ENCODE data around the gene NEU2. TPM values are rescaled to one million over a fixed set of nuclear protein-coding genes. Genes with fewer than 3 reads are reported as not detected.

Gene NEU2
- polyA plus RNA-seq, 3 donors: not detected

DNA sequence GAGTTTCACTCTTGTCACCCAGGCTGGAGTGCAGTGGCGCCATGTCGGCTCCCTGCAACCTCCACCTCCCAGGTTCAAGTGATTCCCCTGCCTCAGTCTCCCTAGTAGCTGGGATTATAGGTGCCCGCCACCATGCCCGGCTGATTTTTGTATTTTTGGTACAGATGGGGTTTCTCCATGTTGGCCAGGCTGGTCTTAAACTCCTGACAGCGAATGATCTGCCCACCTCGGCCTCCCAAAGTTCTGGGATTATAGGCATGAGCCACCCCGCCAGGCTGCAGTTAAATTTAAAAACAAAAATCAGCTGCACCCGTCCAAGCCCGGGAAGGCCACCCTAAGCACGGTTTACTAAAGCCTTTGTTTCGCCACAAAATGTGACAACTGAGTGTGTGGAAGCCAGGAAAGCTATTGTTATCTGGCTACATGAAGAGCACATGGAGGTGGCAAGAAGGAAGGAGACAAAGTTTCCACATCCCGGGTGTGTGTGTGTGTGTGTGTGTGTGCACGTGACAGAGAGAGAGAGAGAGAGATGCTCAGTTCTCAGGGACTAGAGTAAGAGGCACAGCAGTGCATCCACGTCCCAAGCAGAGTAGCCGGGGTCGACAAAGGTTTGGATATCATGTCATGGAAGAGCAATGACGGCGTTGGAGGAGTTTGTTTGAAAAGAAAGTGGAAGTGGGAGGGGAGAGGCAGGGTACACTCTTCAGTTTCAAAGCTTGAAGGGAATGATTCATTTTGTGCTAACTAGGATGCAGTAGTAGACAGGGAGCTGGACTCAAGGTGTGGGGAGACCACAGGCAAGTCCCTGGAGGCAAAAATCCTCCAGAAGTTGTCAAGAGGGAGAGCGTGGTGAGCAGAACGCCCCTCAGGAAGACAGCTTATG, 47.7 kb downstream of the NEU2 start:
- Histone ChIP-seq H3K9me3 (replicated peaks in 1 of 2; ENCODE audit: control insufficient read depth in 1 of 2, insufficient read depth in 1 of 2, low read length in 2 of 2) (no peaks in the 10 kb centered on the region), H3K27ac (ENCODE audit: low read depth in 1 of 2, low read length in 2 of 2) (peak overlapping the region; percentile 60 to 95), H2AFZ (ENCODE audit: insufficient read depth, low read depth, low read length, poor library complexity, severe bottlenecking) (no peak overlapping the region), H3K4me1 (ENCODE audit: control insufficient read depth in 1 of 2, insufficient read depth in 2 of 2, low read length in 2 of 2) (peaks cover 92 to 99% of the 10 kb centered on the region in 2 donors), H3K36me3 (replicated peaks in 1 of 2; ENCODE audit: control insufficient read depth in 1 of 2, insufficient read depth in 2 of 2, low read length in 2 of 2) (peaks cover 16 to 38% of the 10 kb centered on the region in 2 donors), H3K79me2 (ENCODE audit: insufficient read depth, low read length) (peaks cover 93% of the 10 kb centered on the region), H4K20me1 (ENCODE audit: insufficient read depth, low read length) (peaks cover 53% of the 10 kb centered on the region), H3K27me3 (ENCODE audit: control insufficient read depth in 2 of 2, insufficient read depth in 2 of 2, low read length in 2 of 2) (no peaks in the 10 kb centered on the region), H3K9ac (ENCODE audit: insufficient read depth, low read length, poor library complexity, severe bottlenecking) (no peak overlapping the region), H3K4me2 (replicated peaks; ENCODE audit: extremely low read depth, low read length, poor library complexity, severe bottlenecking) (peak overlapping the region; percentile 63), H3K4me3 (replicated peaks in 1 of 3; ENCODE audit: low read depth in 2 of 3, low read length in 3 of 3) (peak overlapping the region in 1 of 3 experiments; percentile 24)
- Mint-ChIP-seq H3K27me3 (ENCODE audit: low read depth in 3 of 3) (no peaks in the 10 kb centered on the region), H3K4me3 (peak overlapping the region; percentile 59 to 77), H3K36me3 (peaks cover 61 to 81% of the 10 kb centered on the region in 2 donors), H3K27ac (peak overlapping the region; percentile 78 to 100 (median 98)), H3K9me3 (no peaks in the 10 kb centered on the region), H3K4me1 (peaks cover 76% of the 10 kb centered on the region)
- WGBS (ENCODE audit: insufficient coverage): 36% methylated on average over 16 of the region's 20 CpGs
- TF ChIP-seq, protein P1, sequence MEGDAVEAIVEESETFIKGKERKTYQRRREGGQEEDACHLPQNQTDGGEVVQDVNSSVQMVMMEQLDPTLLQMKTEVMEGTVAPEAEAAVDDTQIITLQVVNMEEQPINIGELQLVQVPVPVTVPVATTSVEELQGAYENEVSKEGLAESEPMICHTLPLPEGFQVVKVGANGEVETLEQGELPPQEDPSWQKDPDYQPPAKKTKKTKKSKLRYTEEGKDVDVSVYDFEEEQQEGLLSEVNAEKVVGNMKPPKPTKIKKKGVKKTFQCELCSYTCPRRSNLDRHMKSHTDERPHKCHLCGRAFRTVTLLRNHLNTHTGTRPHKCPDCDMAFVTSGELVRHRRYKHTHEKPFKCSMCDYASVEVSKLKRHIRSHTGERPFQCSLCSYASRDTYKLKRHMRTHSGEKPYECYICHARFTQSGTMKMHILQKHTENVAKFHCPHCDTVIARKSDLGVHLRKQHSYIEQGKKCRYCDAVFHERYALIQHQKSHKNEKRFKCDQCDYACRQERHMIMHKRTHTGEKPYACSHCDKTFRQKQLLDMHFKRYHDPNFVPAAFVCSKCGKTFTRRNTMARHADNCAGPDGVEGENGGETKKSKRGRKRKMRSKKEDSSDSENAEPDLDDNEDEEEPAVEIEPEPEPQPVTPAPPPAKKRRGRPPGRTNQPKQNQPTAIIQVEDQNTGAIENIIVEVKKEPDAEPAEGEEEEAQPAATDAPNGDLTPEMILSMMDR (IDR thresholded peaks at IDR 0.05): no peak
- intact Hi-C loops (cut with micrococcal nuclease): loop anchor here in 1 of 2 donors (5.0 to 10.0 kb wide), 3 partner anchors 162 to 765 kb away; no protein-coding TSS in a partner anchor
- DNase-seq: peak; percentile 38 to 45 (median 43)

DNA sequence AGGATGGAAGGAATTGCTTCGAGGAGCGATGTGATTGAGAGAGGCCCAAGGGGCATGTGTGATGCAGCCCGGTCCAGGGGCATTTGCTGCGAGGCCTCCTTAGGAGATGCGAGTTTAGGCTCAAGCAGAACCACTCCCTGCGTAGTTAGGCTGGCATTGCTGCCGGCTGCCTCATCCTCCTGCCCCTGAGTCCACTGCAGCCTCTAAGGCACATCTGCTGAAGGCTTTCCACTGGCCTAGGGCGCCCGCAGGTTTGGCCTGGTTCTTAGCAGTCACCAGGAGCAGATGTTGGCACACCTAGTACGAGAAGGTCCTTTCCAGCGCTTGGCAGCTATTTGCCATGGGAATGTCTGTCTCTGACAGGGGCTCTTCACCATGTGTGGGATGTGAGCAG, 48.4 kb downstream of the NEU2 start:
- WGBS (ENCODE audit: insufficient coverage): 82% methylated on average over 9 of the region's 11 CpGs
- Mint-ChIP-seq H3K4me3 (peak overlapping the region in 1 of 2 donors; percentile 48), H3K27ac (peak overlapping the region; percentile 97 to 100 (median 99)), H3K9me3 (no peaks in the 10 kb centered on the region), H3K36me3 (peaks cover 67 to 86% of the 10 kb centered on the region in 2 donors), H3K4me1 (peaks cover 82% of the 10 kb centered on the region), H3K27me3 (ENCODE audit: low read depth in 3 of 3) (no peaks in the 10 kb centered on the region)
- Histone ChIP-seq H3K4me3 (replicated peaks in 1 of 3; ENCODE audit: low read depth in 2 of 3, low read length in 3 of 3) (peak overlapping the region in 1 of 3 experiments; percentile 24), H3K9me3 (replicated peaks in 1 of 2; ENCODE audit: control insufficient read depth in 1 of 2, insufficient read depth in 1 of 2, low read length in 2 of 2) (no peaks in the 10 kb centered on the region), H3K27me3 (ENCODE audit: control insufficient read depth in 2 of 2, insufficient read depth in 2 of 2, low read length in 2 of 2) (no peaks in the 10 kb centered on the region), H2AFZ (ENCODE audit: insufficient read depth, low read depth, low read length, poor library complexity, severe bottlenecking) (no peak overlapping the region), H3K36me3 (replicated peaks in 1 of 2; ENCODE audit: control insufficient read depth in 1 of 2, insufficient read depth in 2 of 2, low read length in 2 of 2) (peaks cover 16 to 38% of the 10 kb centered on the region in 2 donors), H3K9ac (ENCODE audit: insufficient read depth, low read length, poor library complexity, severe bottlenecking) (peak overlapping the region; percentile 5), H3K27ac (ENCODE audit: low read depth in 1 of 2, low read length in 2 of 2) (peak overlapping the region; percentile 60 to 95), H3K4me1 (ENCODE audit: control insufficient read depth in 1 of 2, insufficient read depth in 2 of 2, low read length in 2 of 2) (peaks cover 92 to 99% of the 10 kb centered on the region in 2 donors), H3K4me2 (replicated peaks; ENCODE audit: extremely low read depth, low read length, poor library complexity, severe bottlenecking) (peak overlapping the region; percentile 63), H3K79me2 (ENCODE audit: insufficient read depth, low read length) (peaks cover 96% of the 10 kb centered on the region), H4K20me1 (ENCODE audit: insufficient read depth, low read length) (peaks cover 46% of the 10 kb centered on the region)
- intact Hi-C loops (cut with micrococcal nuclease): loop anchor here in 1 of 2 donors (10.0 kb wide), 1 partner anchor 766 kb away; no protein-coding TSS in a partner anchor
- TF ChIP-seq, protein P1 (IDR thresholded peaks at IDR 0.05): no peak
- no peak for DNase-seq

Data from CD14-positive monocyte (primary cell).